Neural progenitor cell (in vitro differentiated cells): ENCODE results near the gene TMEM74B.

Experiments
- EZH2 ChIP-seq: fragments of 200-600 bp; sonication (generic); IDR thresholded peaks from 2 replicates; pipeline ENCODE4 v1.6.1; 2017; ENCODE audit warnings: antibody characterized with exemption, mild to moderate bottlenecking, moderate library complexity
- TF ChIP-seq, protein P1 (sequence below): fragments of 200-600 bp; sonication (generic); IDR thresholded peaks from 2 replicates; pipeline ENCODE4 v1.5.1; 2017; ENCODE audit warnings: antibody characterized with exemption, mild to moderate bottlenecking

DNA sequence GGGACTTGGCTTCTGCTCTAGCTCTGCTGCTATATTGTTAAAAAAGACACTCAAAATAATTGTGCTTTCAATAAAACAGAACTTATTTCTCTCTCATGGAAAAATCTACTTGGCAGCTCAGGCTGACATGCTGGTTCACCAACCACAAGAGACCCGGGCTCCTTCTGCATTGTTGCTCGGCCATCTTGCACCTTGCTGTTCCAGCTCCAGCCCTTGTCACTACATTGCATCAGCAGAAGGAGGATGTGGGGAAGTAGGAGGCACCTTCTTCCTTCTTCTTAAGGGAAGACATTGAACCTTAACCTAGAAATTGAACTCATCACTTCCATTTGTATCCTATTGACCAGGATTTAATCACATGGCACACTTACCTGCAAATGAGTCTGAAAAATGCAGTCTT lies 11.9 kb upstream of the TMEM74B start:
- TF ChIP-seq EZH2 = no peak
- TF ChIP-seq, protein P1, sequence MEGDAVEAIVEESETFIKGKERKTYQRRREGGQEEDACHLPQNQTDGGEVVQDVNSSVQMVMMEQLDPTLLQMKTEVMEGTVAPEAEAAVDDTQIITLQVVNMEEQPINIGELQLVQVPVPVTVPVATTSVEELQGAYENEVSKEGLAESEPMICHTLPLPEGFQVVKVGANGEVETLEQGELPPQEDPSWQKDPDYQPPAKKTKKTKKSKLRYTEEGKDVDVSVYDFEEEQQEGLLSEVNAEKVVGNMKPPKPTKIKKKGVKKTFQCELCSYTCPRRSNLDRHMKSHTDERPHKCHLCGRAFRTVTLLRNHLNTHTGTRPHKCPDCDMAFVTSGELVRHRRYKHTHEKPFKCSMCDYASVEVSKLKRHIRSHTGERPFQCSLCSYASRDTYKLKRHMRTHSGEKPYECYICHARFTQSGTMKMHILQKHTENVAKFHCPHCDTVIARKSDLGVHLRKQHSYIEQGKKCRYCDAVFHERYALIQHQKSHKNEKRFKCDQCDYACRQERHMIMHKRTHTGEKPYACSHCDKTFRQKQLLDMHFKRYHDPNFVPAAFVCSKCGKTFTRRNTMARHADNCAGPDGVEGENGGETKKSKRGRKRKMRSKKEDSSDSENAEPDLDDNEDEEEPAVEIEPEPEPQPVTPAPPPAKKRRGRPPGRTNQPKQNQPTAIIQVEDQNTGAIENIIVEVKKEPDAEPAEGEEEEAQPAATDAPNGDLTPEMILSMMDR = no peak
